Measurements from ENCODE around the gene PIGO. TPM values are rescaled to one million over a fixed set of nuclear protein-coding genes. Genes with fewer than 3 reads are reported as not detected.

Gene PIGO
- 9.7 and 10.1 TPM in 2 replicates for total RNA-seq (2014; rRNA removed; shearing (Covaris generic))

GRCh38 chr9:35096035-35096849 lies at the start of gene PIGO:
Gene PIGO (minus strand): TSS chr9:35096591. CDS start chr9:35095565, 1,026 bp downstream.
- H3K36me3 ChIP-seq, result peaks cover 3% of the 10 kb centered on the region
- H3K4me3 ChIP-seq, result peak within 1 kb of the TSS; percentile 86

GRCh38 chr9:35142037-35142436 lies 45.6 kb upstream of the PIGO start:
- DNase-seq, result no peak
- H3K36me3 ChIP-seq, result no peaks in the 10 kb centered on the region
- H3K27ac ChIP-seq, result no peak overlapping the region
- no peaks in the 10 kb centered on the region for H3K27me3 ChIP-seq
- no peak overlapping the region for H3K4me3 ChIP-seq
- H3K9me3 ChIP-seq (replicated peaks), result peaks cover under 1% of the 10 kb centered on the region; the same call in 1 of the 2 replicates
- no peaks in the 10 kb centered on the region for H3K4me1 ChIP-seq

More at GRCh38 chr9:35096035-35096849, at the start of gene PIGO:
- DNase-seq, result peak; percentile 82 to 84
- H3K4me1 ChIP-seq, result no peaks in the 10 kb centered on the region
- H3K9me3 ChIP-seq (replicated peaks), result no peaks in the 10 kb centered on the region
- no peaks in the 10 kb centered on the region for H3K27me3 ChIP-seq
- H3K27ac ChIP-seq, result peak within 1 kb of the TSS; percentile 75

DNA sequence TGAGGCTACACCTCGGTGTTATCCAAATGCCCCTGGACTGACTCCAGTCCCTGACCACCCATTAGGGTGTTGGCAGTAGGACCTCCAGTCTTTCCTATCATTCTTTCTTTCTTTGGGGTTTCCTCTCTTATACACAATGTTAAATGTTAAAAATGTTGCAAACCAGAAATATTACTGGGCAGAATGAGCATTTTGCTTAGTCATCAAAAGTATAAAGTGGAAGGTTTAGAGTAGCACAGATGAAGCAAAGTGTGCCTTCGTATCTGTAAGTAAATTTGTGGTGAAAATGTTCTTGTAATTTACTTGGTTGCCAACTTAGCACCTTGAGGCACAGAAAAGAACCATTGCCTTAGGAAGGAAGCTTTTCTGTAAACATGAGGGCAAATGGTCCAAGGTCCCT lies 43.7 kb upstream of the PIGO start:
- no peaks in the 10 kb centered on the region for H3K9me3 ChIP-seq (replicated peaks)
- no peak for DNase-seq
- no peak overlapping the region for H3K4me3 ChIP-seq
- H3K27ac ChIP-seq, result no peak overlapping the region
- H3K36me3 ChIP-seq, result no peaks in the 10 kb centered on the region
- no peaks in the 10 kb centered on the region for H3K27me3 ChIP-seq
- H3K4me1 ChIP-seq, result no peaks in the 10 kb centered on the region

DNA sequence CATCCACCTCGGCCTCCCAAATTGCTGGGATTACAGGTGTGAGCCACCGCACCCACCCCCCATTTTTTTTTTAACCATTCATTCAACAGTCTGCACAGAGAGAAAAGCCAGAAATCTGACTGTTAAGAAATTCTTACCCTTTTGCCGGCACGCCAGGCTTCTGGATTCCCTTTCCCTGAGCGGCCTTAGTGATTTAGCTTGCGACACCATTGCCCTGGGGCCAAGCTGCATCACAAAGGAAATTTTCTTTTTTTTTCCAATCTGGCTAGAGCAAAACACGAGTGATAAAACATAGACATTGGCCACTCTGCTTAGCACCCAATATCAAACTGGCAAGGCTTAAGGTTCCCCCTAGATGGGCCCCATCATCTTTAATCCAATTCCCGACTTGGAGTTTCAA lies 40.5 kb upstream of the PIGO start:
- H3K27me3 ChIP-seq, result no peaks in the 10 kb centered on the region
- H3K9me3 ChIP-seq (replicated peaks), result no peaks in the 10 kb centered on the region
- H3K27ac ChIP-seq, result no peak overlapping the region
- no peaks in the 10 kb centered on the region for H3K4me1 ChIP-seq
- H3K36me3 ChIP-seq, result no peaks in the 10 kb centered on the region
- H3K4me3 ChIP-seq, result no peak overlapping the region
- no peak for DNase-seq

DNA sequence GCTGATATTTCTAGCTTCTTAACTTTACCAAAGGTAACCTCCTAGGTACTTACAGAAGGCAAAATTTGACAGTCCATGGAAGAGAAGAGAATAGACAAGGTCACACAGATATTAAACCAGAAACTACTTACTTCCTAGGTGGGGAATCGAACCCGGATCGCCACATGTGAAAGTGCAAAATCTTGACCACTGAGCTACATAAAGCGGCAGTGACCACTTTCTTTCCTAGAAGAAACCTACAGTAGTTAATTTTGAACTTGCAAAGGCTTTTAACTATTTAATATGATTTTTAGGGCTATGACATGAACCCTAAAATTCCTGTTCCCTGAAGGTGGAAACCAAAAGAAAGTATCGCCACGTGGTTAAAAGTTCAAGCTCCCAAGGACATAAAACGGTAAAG lies 39.6 kb upstream of the PIGO start:
- H3K27ac ChIP-seq, result no peak overlapping the region
- no peaks in the 10 kb centered on the region for H3K36me3 ChIP-seq
- no peak overlapping the region for H3K4me3 ChIP-seq
- no peaks in the 10 kb centered on the region for H3K9me3 ChIP-seq (replicated peaks)
- no peaks in the 10 kb centered on the region for H3K4me1 ChIP-seq
- no peaks in the 10 kb centered on the region for H3K27me3 ChIP-seq
- no peak for DNase-seq

DNA sequence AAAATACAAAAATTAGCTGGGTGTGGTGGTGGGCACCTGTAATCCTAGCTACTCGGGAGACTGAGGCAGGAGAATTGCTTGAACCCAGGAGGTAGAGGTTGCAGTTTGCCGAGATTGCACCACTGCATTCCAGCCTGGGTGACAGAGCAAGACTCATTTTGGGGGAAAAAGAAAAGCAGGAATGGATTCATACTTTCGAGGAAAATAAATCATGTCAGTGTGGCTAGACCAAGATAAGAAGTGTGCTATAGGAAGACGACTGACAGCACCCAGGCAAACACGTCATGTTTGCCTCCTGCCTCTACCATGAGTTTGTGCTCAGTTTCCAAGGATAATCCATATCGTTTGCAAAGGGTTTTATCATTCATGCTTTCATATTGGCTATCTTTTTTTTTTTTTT lies 38.5 kb upstream of the PIGO start:
- Histone ChIP-seq H3K27me3 (no peaks in the 10 kb centered on the region), H3K9me3 (replicated peaks) (no peaks in the 10 kb centered on the region), H3K27ac (no peak overlapping the region), H3K4me3 (no peak overlapping the region), H3K36me3 (no peaks in the 10 kb centered on the region), H3K4me1 (no peaks in the 10 kb centered on the region)
- no peak for DNase-seq

GRCh38 chr9:35116898-35117551 lies 20.6 kb upstream of the PIGO start:
- H3K36me3 ChIP-seq, result no peaks in the 10 kb centered on the region
- H3K9me3 ChIP-seq (replicated peaks), result no peaks in the 10 kb centered on the region
- no peak overlapping the region for H3K27ac ChIP-seq
- peak overlapping the region; percentile 57 for H3K4me3 ChIP-seq
- peak; percentile 80 to 91 for DNase-seq
- peaks cover 11% of the 10 kb centered on the region for H3K4me1 ChIP-seq
- no peaks in the 10 kb centered on the region for H3K27me3 ChIP-seq

- no peak overlapping the region for H3K27ac ChIP-seq
- H3K4me3 ChIP-seq, result peak overlapping the region; percentile 57
- no peaks in the 10 kb centered on the region for H3K9me3 ChIP-seq (replicated peaks)
- H3K4me1 ChIP-seq, result peaks cover 14% of the 10 kb centered on the region
- no peaks in the 10 kb centered on the region for H3K36me3 ChIP-seq
- no peak for DNase-seq
- no peaks in the 10 kb centered on the region for H3K27me3 ChIP-seq
These were observed 20.1 kb upstream of the PIGO start for GRCh38 chr9:35116539-35116897.

- DNase-seq, result peak; percentile 96 to 97
- Histone ChIP-seq H3K27me3 (no peaks in the 10 kb centered on the region), H3K9me3 (replicated peaks) (no peaks in the 10 kb centered on the region), H3K4me1 (peaks cover 14% of the 10 kb centered on the region), H3K27ac (peak within 1 kb of the TSS; percentile 71), H3K36me3 (no peaks in the 10 kb centered on the region), H3K4me3 (peak within 1 kb of the TSS; percentile 57)
These were observed 19.5 kb upstream of the PIGO start, which contains the start of gene ATOSB for GRCh38 chr9:35115680-35116538. Gene ATOSB (minus strand): TSS chr9:35115862. CDS start chr9:35108274, 7,588 bp downstream.

DNA sequence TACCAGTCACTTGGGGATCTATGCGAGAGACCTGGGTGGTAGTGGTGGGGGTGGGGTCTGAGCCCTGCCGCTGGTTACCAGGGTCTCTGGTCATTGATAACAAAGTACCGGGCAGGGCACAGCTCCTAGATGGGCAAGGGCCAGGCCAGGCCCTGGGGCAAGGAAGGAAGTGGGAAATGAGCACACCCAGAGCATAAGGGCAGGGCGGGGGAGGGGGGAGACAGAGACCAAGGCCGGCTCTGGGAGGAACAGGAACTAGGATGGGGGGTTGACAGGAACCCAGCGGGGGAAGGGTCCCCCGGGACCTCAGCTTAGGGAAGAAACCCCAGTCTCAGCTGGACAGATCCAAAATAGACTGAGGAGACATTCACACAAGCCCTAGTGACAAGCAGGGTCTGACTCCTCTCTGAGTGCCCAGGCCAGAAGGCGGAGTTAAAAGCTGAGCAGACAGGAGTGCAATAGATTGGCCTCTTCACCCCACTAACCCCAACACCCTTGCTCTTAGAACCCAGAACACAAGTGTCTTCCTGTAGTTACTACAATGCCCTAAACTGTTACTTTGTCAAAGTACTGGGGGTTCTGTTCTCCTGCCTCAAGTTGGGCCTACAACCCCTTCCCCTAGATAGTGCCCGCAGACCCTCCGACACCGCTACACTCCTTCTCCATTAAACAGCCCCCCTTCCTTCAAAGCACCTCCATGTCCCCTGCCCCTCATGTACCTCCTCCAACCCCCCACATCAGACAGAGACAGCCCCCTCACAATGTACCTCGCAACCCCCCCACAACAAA lies 18.6 kb upstream of the PIGO start:
- Histone ChIP-seq H3K36me3 (no peaks in the 10 kb centered on the region), H3K27me3 (no peaks in the 10 kb centered on the region), H3K9me3 (replicated peaks) (no peaks in the 10 kb centered on the region), H3K4me1 (peaks cover 14% of the 10 kb centered on the region), H3K27ac (peak overlapping the region; percentile 71), H3K4me3 (peak overlapping the region; percentile 57)
- DNase-seq, result peak; percentile 43 to 51

DNA sequence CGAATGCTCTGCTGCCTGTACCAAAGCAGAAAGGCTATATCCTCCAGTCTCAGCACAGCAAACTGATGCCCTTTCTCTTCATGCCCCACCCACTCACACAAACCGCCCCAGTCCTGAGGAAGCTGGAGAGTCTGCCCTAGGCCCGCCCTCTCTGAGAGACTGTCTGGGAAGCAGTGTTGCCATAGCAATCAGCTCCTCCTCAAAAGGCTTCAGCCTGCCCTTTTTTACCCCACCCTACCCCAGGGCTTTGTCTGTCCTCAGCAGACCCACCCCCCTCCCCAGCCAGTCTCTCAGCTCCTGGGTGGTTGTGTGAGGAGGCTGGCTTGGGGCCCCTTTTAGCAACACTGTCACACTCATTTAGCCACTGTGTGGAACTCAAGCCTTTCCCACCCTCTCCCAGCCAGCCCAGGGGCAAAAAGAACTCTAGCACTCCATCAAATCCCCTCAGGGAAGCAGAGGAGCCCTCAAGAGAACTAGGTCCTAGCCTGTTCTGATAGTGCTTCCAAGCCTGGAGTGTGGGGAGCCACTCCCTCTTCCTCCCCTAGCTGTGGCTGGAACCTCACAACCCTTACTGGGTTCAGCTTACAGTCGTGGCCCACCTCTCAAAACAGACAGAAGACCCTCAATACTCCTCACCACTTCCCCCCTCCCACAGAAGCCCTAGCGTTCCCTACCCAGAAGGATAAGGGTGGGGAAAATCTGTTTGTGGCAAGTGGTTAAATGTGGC lies 17.9 kb upstream of the PIGO start:
- Histone ChIP-seq H3K4me1 (peaks cover 14% of the 10 kb centered on the region), H3K36me3 (no peaks in the 10 kb centered on the region), H3K27me3 (no peaks in the 10 kb centered on the region), H3K27ac (peak overlapping the region; percentile 71), H3K4me3 (peak overlapping the region; percentile 57), H3K9me3 (replicated peaks) (no peaks in the 10 kb centered on the region)
- peak; percentile 92 to 94 for DNase-seq

GRCh38 chr9:35112257-35113020 lies 16.0 kb upstream of the PIGO start:
- Histone ChIP-seq H3K9me3 (replicated peaks) (no peaks in the 10 kb centered on the region), H3K36me3 (no peaks in the 10 kb centered on the region), H3K27ac (no peak overlapping the region; the same call in 1 of the 2 replicates), H3K27me3 (no peaks in the 10 kb centered on the region), H3K4me1 (peaks cover 14% of the 10 kb centered on the region), H3K4me3 (no peak overlapping the region)
- DNase-seq, result no peak

All from SJCRH30 (cell line).